Effector CD8-positive, alpha-beta T cell (primary cell): ENCODE measurements around the gene MECP2.

Source experiments
- DNase-seq: peaks from one replicate; lab custom pipeline; 2025; lab: John Stamatoyannopoulos, UW

MECP2 gene

DNA sequence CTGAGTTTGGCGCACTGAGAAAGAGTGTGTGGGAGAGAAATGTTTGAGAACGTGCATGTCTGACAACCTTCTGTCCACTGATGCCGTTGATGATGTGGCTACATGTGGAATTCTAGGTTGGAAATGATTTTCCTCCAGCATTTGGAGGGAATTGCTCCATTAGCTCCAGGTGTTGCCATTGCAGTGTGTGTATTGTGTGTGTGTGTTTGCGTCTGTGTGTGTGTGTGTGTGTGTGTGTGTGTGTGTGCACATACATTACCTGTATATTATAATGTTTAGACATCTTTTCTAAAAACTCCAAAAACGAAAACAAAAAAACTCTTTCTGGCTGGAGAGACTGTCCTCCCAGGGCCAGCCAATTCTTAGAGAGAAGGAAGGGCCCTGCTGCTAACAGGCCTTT is 18.2 kb upstream of the MECP2 start:
- no peak for DNase-seq

DNA sequence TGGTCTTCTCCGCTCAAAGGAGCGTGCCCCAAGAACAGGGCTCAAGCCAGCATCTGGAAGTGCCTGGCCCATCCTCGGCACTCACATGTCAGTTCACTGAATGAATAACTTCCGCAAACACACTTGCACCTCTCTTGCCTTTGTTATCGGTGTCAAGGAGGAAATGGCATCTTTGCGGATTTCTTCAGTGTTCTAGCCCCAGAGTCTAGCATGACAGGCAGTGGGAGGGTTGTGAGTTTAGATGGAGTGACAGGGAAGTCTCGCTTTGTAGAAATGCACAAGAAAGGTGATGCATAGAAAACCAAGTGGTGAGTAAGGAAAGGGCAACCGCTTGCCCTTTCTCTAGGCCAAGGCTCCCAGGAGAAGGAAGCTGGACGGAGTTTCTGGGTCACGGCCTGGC is 17.6 kb upstream of the MECP2 start:
- no peak for DNase-seq

DNA sequence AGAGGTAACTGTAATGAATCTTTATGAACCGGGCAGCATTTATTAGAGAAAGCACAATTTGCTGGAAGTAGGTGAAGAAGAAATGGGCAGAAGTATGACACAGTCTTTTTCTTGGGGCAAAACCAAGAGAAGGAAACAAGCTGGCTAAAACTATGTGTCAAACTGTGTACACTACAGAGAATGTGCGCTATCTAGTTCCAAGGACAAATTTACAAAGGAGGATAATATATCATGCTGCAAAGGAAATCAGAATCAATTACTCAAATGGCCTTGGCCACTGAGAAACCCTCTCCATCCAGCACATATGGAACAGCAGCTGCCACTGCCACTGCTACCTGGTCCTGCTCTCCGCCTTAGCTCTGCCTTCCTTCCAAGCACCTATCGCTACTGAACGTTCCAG is 17.1 kb upstream of the MECP2 start:
- no peak for DNase-seq

DNA sequence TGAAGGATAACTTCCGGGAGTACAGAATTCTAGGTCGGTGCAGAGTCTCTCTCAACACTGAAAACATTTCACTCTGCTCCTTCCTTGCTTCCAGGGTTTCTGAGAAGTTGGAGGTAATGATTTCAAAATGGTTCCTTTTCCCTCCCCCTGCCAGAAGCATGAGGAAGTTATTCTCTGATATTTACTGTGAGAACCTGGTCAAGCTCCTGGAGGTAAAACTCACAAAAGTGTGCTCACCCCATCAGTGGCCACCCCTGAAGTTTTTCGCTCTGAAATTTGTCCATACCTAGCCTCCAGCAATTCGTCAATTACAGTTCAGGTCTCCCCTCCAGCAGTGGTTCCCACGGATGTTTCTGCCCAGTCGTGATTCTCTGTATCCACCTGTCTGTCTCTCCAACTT is 16.2 kb upstream of the MECP2 start:
- no peak for DNase-seq

DNA sequence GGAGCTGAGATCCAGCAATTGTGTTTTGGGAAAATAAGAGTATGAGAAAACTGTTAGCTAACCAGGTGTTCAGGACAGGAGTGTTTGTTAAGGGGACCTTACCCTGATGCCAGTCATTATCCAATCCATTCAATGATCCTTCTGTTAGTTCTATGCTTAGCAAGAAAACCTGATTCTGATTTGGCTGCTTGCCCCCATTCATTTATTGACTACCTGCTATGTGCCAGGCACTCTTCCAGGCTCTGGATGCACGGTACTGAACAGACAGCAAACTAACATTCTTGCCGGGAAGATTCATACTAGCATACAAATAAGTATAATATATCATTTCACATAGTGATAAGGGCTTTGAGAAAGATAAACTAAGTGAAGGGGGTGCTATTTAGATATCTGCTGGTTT is 1.0 kb upstream of the MECP2 start:
- no peak for DNase-seq

DNA sequence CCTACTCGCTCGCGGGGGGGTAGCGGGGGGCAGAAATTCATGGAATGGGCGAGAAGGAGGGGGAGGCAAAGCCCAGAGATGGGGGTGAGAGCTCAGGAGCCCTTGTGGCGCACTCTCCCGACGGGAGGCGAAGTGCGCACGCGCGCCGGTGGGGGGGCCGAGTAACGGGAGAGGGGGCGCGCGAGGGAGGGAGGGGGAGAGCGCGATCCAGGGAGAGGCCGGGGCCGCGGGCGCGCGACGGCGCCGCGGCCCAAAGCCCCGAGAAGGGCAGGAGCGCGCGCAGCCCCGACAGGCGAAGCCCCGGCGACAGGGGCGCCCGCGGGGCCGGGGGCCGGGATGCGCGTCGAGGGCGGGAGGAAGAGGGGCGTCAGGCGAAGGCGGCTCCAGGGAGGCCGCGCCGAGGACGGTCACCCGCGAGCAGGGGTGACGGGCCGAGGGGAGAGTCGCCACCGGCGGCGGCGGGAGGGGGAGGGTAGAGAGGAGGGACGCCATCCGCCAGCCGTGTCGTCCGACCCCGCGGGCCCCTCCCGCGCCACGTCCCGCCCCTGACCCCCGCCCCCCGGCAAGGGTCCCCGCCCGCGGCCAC is 421 bp downstream of the MECP2 start:
- DNase-seq: peak; percentile 67

DNA sequence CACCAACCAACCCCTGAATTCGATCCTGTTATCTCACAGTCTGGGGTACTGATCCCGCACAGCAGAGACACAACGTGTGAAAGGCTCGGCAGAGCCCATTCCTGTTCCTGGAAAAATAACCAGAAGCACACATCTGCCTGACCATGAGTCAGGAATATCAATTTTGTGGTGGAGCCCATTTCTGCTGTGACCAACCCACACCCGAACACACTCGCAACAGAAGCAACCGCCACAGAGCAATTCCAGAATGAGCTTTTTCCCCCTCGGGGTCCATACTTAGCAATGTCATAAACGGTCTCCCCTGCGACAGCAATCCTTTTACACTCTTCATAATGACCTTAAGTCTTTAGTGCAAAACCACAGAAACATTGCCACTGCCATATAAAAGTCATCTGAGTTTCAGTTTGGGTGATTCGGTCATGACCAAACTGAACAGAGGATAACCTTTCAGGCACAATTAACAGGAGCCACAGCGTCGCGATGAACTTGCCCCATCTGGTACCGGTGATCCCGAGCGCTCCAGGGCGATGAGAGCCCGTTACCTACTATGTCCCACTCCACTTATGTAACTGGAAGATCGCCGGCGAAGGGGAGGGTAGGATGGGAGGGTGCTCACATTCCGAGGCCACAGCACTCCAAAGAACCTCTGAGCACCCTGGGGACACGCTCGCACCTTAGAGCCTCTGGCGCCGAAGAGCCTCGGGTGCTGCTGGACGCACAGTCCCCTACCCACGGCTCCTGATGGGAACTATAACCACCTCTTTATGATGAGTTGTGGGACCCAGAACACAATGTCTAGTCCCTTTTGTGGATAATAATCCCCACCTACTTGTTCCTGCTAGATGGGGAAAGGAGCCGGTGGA is 1.1 kb downstream of the MECP2 start:
- DNase-seq: peak; percentile 0

DNA sequence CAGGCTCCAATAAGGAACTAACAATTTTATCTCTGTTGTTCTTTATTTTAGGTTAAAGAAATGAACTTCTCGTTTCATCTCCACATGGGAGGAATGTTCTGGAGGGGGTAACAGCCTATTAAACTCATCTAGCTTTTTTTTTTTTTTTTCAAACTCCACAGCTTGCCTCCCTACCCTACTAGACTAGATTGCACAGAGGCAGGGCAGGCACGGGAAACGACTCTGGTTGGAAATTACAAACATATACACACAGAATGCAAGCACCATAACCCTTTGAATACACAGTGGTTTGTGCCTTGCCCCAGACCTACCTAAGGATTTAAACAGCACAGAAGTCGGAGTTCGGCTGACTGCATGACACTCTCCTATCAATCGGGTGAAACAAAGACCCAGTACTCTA is 2.7 kb downstream of the MECP2 start:
- DNase-seq: no peak

DNA sequence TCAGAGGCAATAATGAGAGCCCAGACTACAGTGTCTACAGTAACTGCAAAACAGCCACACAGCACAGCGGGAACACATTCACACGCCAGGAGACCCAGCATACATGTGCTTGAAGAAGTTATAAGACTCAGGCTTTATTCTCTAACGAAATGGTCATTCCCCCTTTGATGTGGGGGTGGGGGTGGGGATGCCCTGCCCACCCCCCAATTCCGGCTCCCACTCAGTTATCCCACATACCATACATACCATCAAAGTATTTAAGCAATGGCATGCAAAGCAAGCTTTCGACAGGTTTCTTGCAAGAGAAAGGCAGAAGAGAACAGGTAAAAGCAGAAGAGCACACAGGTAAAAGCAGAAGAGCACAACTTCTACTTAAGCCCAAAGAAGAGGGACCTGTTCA is 3.6 kb downstream of the MECP2 start:
- no peak for DNase-seq

DNA sequence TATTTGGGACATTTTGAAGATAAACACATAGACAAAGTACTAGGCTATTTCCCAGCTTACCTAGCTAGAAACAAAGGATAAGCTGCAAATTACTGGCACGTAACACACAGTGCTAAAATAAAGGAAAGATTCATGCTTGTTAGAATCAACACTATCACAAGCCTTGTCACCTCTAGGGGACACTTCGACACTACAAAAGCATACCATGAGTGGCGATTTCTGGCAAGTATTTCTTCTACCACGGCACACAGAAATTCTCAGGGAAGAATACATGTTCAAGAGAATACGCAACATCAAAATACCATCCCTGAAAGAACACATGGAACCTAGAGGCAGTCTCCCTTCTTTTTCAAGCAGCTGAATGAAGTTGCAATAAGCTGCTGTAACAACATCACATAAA is 5.1 kb downstream of the MECP2 start:
- DNase-seq: no peak

DNA sequence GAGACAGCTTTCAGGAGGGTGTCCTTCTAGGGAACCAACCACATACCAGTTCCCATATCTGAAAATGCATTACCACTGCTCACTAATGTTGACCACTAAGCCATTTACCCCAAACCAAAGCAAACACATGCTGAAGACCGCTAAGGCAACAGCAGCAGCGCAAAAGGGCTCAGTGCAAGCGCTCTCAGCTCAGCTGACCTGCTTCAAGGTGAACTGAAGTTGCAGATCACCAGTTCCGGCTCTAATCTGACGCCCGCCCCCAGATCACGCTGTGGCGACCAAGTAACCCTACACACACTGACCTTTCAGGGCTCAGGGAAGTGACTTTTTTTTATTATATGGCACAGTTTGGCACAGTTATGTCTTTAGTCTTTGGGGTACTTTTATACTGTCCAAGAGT is 5.8 kb downstream of the MECP2 start:
- no peak for DNase-seq

DNA sequence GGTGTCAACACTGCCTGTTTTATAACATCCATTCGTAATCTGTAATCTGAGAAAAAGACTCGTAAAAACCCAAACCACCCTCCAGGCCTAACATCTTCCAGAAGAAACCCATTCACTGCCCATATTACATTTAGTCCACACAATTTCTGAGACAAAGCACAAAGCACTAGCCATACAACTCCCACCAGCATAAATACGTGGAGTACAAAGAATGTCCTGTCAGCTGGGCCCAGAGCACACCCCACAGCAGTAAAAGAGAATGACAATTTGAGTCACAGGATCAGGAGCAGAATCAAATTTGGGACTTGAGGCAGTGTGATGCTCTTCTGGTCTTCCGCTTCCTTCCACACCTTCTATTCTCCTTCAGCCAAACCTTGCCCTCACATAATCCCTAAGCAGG is 6.8 kb downstream of the MECP2 start:
- no peak for DNase-seq

DNA sequence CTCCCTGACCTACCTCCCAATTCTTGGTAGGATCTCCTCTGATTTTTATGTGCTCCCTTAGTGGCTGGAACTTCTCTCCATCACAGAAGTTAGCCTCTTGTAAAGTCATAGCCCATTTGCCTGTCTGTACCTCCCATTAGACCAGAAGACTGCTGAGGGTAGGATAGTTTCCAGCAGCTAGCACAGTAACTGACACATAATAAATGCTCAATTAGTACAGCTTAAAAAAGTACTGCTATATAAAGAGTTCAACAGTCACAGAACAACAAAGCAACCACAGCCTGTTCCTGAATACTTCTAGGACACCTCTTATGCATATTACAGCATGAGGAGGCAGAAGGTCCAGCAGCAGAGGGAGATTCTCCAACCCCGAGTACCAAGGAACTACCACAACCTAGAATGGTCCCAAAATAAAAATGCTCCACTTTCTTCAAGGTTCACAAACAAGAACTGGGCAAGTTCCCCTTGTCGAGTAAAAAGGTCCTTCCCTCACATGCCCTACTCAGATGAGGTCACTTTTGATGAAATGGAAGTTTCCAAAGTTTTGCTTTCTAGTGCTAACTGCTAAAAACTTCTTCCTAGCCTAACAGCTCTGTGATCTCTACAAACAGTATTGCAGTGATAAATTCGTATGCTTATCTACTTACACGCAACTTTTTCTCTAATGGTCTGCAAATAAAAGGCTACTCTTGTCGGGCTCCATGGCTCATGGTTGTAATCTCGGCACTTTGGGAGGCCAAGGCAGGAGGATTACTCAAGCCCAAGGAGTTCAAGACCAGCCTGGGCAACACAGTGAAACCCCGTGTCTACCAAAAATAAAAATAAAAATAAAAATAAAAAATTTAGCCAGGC is 12.8 kb downstream of the MECP2 start:
- DNase-seq: no peak

DNA sequence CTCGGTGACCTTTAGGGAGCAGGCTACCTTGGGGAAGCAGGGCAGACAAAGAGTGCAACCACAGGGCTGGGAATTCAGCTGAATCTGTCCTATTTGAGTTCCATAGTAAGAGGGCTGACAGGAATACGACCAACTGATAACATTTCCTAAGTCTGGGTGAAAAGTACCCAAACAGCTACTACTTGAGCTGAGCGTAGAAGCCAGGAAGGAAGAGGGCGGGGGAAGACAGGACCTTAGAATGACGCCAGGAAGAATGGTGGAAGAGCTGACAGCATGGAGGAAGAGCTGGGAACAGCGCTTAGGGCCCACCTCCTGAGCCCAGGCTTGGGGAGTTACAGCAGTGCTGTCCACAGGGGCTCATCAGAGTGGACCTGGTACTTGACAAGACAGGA is 14.4 kb downstream of the MECP2 start:
- no peak for DNase-seq

DNA sequence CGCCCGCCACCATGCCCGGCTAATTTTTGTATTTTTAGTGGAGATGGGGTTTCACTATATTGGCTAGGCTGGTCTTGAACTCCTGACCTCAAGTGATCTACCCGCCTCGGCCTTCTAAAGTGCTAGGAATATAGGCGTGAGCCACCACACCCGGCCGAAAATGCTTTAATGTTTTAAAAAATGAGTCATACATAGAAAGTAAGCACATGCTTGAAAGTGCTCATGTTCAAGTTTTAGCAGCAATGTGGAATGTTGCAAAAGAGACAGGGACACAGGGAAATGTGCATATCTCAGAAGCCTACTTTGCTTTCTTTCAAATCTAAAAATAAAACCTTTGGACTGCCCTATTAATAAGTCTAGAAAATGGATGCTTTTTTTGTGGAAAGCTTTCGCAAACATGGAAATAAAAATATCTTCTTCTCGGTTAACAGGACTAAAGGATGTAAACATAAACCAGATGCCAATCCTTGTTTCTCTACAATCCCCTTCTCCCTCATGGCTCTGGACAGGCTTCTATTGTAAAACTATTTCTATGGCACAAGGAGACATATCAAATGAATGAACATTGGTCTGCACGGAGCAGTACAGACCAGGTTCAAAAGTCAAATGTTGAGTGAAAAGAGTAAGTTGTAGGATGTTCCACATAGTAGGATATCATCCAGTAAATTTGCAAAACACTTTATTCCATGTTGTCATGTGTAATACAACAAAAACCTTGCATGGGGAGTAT is 15.0 kb downstream of the MECP2 start:
- DNase-seq: no peak

DNA sequence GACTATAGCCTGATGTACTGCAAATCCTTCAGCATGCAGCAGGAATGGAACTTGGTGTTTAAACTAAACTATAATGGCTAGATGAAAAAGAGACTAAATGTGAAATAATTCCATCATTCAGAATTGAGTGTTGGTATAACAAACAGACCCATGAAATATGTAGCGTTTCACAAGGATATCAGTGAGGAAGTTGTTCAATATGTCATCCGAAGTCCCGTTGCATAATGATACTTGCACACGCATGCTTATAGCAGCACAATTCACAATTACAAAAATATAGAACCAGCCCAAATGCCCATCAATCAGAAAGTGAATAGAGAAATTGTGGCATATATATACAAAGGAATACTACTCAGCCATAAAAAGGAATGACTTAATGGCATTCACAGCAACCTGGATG is 20.4 kb downstream of the MECP2 start:
- DNase-seq: no peak

DNA sequence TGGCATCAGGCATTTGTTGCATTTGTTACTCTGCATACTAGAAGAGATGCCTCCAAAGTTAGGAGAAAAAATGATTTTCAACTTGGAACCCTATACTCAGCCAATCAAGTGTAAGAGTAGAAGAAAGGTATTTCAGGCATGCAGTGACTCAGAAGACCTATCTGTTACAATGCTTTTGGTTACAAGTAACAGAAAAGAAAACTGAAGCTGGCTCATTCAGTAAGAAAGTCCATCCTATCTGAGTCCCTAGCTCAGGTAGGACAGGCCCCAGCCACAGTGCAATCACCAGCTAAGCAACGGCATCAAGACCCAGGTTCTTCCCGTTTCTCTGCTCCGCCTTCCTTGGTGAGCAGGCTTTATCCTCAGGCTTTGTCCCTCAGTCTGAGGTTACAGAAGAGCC is 23.3 kb downstream of the MECP2 start:
- DNase-seq: no peak

DNA sequence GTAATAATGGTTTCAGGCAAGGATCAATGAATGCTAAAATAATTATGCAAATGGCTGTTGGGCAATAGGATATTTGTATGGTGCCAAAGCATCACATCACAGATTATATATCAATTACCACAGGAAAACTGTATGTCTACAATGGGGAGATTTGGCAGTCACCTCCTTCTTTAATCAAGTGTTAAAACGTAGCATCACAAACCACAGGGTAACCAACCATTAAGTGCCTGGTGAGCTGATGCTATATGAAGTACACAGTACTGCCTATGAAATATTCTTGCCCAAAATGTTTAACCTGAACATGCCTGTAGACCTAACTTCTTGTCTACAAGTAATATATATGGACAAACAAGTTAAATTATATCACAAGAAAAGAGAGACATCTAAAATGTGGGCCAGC is 25.3 kb downstream of the MECP2 start:
- DNase-seq: no peak

DNA sequence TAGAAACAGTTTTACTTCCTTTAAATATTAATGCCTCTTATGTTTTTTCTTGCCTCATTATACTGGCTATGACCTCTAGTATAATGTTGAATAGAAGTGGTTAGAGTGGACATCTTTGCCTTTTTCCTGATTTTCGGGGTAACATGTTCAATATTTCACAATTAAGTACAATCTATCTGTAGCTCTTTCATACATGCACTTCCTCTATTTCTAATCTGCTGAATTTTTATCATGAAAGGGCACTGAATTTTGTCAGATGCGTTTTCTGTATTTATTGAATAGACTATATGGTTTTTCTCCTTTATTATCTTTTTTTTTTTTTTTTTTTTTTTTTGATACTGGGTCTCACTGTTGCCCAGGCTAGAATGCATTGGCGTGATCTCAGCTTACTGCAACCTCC is 29.0 kb downstream of the MECP2 start:
- DNase-seq: no peak

DNA sequence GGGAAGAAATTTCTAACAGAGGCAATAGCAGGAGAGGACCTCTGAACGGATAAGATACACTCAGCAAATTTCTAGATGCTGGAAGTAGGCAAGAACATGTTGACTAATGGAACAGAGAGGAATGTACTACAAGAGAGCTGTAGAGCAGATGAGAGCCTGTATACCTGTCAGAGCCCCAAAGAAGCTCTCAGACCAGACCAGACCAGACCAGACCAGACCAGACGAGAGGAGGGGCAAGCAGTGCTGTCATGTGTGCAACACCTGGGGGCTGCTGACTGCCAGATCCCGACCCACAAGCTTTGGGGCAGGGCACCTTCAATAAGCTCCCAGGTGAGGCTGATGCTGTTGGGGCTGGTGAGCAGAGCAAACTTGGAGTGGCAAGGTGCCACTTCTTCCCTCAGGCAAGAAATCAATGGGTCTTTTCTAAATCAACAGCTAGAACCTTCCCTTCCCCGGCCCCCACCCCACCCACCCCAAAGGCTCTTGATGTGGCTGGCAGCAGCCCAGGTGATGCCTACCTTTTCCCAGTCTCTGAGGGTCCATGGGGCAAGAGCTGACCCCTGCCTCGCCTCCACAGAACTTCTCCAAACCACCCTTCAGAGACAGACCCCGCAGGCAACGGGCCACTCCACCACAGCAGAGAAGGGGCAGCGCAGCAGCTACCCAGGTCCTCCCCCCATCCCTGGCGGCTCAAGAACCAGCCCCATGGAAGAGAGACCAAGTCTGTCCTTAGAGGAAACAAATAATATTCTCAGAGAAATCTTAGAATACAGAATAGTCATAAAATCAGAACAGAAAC is 32.7 kb downstream of the MECP2 start:
- no peak for DNase-seq

DNA sequence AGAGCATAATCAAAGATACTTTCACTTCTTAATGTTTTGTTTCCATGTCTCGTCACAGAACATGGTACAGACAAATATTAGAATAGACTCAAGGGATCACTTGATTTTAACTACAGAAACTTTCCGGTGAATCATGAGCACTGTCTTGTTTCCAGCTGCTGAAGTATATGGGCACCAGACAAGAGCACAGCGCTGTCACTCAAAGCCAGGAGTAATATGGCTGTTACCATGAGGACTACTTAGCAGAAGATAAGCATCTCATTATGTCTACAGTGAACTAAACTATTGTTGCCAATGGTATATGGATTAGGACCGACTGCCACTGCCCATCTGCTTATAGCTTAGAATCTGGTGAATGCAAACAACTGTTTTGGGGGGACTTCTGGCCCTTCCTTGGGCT is 34.3 kb downstream of the MECP2 start:
- DNase-seq: no peak
